Stimulated activated CD8-positive, alpha-beta memory T cell treated with anti-CD3 and anti-CD28 coated beads, Interleukin-7, amount 100 ng/mL, for 24 hours (primary cell): ENCODE data around the gene FOXD2.

Experiments
- DNase-seq: peaks from one replicate; pipeline ENCODE4 v3.0.0-alpha.2; 2020; ENCODE audit warnings: low read depth

FOXD2 gene

DNA sequence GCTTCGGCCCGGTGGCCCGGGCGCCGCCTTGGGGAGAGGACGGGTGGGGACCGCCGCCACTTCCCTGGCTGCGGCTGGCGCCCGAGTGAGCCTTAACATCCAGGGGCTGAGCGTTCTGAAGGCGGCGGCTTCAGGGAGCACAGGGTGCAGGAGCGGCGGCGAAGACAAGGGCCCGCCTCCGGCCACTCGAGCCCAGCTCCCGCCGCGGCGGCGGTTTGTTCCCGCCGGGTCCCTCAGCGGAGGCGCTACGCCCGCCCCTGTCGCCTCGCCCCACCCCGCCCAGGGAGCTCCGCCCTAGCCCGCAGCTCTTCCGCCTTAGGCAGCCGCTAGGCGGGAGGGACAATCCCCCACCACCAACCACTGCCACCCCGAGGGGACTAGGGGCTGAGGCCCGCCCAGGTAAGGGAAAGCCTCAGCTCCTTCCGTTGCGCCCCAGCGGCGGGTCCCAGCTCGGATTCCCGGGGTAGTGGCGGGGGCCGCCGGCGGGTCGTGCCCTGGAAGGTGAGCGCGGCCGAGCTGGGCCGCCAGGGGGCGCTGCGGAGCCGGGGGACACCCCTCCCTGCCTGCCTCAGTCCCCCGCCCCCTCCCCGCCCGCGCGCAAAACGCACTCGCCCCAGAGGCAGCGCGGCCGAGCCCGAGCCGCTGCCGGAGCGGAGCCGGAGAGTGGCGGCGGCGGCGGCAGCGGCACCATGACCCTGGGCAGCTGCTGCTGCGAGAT is at the start of gene FOXD2:
TSS of gene FOXD2 (plus strand) at position 598 of the 718 bp plus-strand sequence. CDS start at position 690, 92 bp downstream.
- DNase-seq, result peak; percentile 84

DNA sequence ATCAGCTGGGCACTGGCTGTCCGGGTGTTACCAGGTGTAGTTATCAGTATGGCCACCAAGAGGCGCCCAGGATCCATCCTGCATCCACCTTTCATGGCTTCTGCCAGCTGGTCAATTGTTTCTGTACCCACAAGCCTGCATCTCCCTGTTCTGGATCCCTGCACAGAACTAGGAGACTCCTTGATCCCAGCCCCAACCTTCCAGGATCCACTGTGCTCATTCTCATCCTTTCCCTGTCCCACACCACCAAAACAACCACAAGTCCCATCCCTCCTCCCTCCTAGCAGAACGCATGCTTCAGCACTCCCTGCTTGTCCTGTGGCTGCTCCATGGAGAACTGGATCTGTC is 49.0 kb upstream of the FOXD2 start:
- peak; percentile 13 for DNase-seq

DNA sequence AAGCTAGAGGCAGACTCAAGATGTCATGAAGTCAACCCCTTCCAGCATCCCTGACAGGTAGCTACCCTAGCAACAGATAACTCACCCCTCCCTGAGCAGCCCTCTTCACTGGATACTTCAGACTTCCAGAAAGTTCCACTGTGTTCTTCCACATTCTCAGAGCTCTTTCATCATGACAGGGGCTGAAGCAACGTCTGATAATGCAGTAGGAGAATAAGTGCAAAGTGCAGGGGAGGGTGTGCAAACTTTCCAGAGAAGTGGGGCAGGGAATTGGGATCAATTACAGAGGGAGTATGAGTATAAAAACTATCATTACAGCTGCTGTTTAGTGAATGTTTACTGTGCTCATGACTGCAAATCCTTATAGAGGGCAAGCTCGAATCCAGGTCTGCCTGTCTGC is 48.1 kb upstream of the FOXD2 start:
- no peak for DNase-seq

DNA sequence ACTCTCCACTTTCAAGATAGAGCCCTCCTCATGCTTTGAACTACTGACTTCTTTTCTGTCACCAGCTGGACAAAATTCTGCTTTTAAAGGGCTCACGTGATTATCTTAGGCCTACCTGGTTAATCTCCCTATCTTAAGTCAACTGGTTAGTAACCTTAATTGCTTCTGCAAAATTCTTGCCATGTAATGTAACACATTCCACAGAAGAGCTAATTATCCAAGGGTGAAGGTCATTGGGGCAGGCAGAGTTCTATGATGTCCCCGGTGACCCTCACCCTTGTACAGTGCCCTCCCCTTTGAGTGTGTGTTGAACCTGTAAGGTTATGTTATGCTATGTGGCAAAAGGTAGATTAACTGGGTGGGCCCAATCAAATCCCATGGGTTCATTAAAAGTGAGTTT is 47.0 kb upstream of the FOXD2 start:
- no peak for DNase-seq

DNA sequence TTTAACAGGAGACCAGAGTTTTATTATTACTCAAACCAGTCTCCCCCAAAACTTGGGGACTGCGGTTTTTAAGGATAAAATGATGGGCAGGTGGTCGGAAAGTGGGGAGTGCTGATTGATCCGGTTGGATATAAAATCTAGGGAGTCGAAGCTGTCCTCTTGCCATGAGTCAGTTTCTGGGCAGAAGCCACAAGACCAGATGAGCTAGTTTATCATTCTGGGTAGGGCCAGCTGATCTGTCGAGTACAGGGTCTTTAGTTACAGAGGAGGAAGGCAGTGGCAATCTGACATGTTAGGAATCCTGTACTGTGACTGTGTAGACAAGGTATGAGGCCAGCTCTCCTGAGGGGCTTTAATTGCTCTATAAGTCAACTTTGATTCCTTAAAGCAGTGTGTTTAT is 44.7 kb upstream of the FOXD2 start:
- DNase-seq, result no peak

DNA sequence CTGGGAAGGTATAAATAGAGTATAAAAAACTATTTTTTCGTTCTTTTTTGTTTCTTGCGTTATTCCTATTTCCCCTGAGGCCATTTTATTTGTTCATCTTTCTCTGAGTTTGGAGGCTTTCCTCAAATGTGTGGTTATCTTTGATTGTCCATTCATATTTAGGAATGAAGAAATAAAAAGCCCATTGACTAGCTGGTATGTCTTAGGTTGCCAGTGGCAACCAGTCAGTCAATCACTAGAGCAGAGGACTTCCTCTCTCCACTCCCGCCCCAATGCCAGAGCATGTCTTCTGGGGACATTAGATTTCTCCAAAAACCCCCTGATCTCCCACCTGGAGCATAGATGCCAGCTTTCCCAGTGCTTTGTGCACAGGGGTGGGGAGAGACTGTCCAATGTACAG is 42.4 kb upstream of the FOXD2 start:
- no peak for DNase-seq

DNA sequence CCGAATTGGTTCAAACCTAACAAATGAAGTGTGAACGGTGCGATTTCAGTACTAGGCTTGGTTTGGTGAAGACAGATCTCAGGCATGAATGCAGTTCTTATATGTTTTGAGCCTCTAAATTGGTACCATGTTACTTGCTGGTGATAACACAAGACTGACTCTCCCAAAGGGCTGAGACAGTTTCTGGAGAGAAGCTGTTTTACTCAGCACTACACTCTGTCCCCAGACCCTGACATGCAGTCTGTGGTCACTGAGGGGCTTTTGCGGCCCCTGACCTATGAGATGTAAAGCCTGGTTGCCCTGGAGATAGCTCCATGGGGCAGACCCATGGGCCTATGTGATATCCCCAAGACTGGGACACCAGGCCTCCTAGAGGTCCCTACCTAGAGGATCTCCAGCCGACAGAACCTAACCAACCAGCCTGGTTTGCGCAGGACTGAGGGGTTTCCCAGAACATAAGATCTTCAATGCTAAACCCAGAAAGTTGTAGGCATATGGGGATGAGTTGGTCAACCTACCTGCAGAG is 41.1 kb upstream of the FOXD2 start:
- DNase-seq, result no peak

DNA sequence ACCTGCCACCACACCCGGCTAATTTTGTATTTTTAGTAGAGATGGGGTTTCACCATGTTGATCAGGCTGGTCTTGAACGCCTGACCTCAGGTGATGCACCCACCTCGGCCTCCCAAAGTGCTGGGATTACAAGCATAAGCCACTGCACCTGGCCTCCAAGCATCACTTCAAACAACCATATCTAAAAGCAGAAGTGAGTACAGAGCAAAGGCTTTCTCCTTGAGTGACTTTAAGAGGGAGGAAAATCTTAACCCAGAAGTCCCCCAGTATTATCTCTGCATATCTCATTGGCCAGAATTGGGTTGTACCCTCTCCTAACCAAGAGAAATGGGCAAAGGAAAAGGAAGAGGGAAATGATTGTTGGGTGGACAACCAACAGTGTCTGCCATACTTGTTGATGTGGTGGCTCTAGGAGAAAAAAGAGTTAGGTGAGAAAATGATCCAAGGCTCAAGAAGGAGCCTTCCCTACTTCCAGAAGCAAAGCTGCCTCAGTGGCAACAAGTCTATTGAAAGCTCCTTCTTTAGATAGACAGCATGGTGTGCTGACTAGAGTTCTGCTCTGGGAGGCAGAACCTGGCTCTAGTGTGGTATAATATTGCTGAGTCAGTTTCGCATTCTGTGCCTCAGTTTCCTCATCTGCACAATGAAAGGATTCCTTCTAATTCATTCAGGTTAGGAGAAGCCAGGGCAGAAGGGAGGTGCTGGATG is 38.6 kb upstream of the FOXD2 start:
- DNase-seq, result no peak

DNA sequence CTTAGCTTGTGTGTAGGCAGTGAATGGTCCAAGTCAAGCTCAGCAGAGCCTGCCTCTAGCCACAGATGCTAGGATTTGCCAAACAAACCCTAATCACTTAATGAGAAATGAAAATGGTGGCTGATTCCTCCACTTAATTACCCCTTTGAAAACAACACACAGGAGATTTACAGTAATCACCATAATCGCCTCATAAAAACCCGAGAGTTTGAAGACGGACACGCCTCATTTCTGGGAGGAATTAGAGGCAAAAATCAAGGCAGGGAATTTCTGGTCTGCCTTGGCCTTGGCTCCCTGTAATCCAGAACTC is 38.0 kb upstream of the FOXD2 start:
- DNase-seq, result no peak

DNA sequence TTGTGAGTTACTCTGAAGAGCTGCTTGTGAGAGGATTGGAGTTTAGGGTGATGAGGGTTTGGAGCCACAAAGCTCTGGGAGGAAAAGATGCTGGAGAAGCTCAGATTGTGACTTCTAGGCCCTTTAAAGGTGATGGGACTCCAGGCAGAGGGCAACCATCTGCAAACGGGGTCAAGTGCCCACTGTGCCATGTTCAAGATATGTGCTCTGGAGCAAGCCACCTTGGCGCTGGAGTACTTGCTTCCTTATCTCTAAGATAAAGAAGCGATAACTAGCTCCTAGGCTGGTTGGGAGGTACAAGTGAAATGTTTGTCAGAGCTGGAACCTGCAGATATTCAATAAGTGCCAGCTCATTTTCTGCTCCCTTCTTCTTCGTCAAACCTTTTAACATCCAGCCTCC is 36.1 kb upstream of the FOXD2 start:
- no peak for DNase-seq

DNA sequence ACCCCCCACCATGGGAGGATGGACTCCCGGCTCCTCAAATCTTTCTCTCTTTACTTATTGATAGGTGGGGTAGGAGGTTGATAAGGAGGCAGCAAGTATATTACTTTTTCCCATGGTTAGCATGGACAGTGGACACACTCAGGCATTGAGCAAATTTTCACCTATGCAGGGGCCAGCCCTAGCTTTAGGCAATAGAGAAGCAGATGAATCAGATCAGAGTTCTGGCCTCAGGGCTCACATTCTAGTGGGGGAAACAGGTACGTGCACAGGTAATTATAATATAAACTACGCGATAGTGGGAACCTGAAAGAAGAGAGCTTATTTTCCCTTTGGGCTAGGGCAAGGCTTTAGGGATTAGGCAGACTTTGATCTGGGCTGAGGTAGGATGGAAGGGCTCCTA is 35.3 kb upstream of the FOXD2 start:
- no peak for DNase-seq

DNA sequence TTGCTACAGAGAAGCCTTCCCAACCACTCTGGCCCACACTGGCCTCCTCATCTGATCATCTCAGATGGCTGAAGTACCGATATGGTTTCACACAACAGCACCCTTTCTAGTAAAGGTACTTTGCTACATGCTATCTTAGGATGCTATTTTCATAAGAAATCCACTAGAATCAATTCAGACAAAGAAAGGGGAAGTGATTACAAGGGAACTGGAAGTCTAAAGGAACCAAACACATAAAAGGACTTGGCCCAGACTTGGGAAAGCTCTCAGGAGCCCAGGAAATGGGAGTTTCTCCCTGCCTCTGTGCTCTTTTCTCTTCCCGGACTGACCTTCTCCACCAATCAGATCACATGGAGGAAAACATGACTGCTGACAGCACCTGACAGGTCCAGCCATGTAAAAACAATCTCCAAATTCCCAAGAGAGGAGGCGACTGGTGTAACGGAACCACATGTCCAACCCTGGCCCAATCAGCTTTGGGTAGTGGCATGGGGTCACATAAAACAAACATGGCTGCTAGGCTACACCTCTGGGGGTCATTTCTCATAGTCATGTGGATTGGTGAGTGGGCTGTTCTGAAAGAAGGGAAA is 34.4 kb upstream of the FOXD2 start:
- no peak for DNase-seq

DNA sequence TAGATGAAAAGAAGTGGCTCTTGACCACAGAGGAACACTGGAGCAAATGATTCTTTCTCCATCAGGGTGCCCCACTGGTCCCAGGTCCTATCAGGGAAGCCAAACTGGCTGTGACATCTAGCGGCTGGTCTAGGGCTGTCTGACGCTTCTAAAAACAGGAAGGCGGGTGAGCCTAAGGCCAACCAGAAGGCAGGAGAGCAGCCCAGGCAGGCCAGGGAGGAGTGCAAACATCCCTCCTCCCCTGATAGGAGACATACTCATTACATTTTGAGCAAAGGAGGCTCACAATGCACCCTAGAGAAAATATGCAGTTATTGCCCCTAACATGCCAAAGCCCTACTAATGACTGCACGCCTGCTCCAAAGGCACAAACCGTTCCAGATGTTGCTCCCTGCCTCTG is 32.1 kb upstream of the FOXD2 start:
- DNase-seq, result no peak

DNA sequence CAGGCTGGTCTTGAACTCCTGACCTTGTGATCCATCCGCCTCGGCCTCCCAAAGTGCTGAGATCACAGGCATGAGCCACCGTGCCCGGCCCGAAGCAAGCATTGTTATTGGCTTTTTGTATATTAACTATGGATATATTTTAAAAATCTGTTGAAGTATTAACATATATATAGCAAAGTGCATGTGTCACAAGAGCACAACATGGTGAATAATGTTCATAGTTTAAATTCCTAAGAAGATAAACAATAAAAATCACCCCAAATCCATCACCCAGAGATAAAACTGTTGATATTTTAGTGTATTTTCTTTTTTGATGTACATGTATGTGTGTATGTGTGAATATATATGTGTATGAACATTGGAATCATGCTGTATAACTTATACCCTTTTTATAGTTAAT is 30.9 kb upstream of the FOXD2 start:
- DNase-seq, result no peak

DNA sequence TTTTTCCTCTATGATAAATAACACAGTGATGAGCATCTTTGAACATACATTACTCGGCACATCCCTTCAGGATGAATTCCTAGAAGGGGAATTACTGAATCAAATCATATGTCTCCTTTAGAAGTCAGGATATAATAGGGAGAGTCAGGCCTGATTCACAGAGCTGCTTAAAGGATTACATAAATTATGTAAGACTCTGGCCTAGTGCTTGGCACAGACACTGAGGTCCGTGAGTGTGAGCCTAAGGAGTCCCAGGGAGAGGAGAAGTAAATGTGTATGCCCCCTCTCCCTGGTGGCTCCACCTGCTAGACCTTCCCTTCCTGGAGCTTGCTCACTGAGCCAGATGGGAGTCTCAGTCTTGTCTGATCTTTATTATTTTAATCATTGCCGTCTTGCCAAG is 30.4 kb upstream of the FOXD2 start:
- no peak for DNase-seq

DNA sequence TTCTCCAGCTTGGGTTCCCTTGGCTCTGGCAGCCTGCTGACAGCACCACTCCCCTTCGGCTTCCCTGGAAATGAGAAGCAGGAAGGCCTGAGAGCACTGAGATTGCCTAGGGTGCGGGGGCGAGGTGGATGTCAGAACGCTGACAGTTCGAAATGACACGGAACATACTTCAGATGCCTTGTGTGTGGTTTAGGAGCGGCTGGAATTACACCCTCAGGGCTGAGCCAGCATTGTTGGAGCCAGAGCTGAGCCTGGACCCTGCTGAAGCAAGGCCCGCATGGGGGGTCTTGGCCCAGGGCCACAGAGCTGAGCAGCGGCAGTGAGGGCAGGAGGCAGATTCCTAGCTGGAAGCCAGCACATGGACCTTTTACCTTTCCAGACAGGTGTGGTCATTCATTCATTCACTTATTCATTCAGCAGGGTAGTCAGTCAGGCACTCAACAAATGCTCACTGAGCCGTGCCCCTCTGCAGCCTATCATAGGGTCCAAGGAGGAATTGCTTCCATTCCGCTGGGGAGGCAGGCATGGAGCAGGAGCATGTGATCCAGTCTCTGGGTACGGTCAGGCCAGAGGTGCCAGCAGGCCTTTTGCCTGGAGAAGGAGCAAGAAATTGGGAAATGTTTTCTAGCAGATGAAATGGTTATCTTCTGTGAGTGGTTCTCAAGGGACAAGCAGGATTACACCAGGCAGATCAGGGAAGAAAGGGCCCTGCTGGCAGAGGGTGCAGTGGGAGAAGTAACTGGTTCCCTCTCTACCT is 28.4 kb upstream of the FOXD2 start:
- no peak for DNase-seq

DNA sequence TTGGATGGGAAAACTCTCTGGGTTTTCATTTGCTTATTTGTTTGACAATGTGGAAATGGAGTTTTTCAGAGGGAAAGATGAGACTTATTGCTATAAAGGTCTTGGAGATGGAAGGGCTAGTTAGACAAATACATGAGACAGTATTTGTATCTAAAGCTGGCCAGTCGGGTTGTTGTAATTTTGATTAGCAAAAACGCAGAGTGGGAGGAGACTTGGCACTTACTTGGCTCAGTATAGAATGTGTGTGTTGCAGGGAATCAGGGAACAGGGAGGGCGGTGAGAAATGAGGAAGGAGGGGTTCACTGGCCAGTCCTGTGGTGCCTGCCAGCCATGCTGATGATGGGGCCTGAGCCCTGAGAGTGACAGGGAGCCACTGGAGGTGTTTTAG is 27.8 kb upstream of the FOXD2 start:
- no peak for DNase-seq

DNA sequence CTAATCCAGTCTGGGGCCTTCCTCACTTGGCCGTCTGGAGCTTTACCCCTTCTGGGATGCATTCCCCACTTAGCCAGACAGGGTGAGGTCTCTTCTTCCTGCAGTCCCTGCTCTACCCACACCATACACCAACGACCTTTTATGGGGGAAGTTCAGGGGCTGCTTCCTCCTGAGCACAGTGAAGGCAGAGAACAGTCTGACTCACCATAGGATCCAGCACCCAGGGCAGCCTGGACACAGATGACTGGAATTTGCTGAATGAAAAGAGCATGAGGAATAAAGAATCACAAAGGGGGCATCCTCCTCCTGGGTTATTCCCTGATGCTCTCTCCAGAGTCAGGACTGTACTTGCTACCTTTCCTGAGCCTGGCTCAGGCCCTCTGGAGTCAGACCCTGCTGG is 26.4 kb upstream of the FOXD2 start:
- DNase-seq, result no peak

DNA sequence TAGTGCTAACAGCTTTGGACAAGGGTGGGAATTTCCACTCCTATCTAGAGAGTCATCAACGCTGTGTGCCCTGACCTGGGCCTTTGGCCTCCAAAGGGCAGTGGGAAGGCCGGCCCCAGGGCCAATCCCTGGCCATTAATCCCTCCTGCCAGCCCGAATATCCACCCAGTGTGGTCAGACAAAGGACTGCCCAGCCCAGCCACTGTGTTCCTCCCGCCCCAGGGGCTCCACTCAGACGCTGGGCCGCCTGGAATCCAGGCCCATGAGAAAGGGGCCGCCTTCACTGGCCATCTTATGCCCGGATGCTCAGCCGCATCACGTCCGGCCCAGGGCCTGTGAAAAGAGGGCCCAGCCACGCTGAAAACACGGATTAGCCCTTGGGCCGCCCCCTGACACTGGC is 25.4 kb upstream of the FOXD2 start:
- DNase-seq, result no peak

DNA sequence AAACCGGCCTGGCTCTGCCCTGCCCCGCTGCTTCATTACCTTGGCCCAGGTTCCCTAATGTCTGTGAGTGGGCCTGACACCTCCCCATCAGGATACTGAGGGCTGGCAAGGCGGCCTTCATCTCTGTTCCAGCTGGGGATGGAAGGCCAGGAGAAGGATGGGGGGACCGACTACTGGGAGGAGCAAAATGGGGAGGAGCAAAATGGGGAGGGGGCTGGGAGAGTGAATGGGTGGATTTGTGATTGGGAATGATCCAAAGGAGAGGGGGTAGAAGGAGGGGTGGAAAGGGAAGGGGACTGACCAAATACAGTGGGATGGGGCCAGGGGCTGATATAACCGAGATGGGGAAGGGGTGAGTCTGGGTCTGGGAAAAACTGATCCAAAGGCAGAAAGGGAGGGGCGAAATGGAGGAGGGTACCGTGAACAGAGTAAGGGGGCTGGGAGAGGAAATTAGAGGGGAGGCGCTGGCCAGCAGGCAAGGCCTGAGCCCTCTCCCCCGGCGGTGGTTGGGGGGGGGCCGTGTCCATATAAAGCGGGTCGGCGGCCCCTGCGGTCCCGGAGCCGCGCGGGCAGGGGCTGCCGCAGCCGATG is 22.0 kb upstream of the FOXD2 start, which contains the start of gene FOXE3:
TSS of gene FOXE3 (plus strand) at position 558 of the 591 bp plus-strand sequence. CDS start at position 589, 31 bp downstream.
- DNase-seq, result no peak

DNA sequence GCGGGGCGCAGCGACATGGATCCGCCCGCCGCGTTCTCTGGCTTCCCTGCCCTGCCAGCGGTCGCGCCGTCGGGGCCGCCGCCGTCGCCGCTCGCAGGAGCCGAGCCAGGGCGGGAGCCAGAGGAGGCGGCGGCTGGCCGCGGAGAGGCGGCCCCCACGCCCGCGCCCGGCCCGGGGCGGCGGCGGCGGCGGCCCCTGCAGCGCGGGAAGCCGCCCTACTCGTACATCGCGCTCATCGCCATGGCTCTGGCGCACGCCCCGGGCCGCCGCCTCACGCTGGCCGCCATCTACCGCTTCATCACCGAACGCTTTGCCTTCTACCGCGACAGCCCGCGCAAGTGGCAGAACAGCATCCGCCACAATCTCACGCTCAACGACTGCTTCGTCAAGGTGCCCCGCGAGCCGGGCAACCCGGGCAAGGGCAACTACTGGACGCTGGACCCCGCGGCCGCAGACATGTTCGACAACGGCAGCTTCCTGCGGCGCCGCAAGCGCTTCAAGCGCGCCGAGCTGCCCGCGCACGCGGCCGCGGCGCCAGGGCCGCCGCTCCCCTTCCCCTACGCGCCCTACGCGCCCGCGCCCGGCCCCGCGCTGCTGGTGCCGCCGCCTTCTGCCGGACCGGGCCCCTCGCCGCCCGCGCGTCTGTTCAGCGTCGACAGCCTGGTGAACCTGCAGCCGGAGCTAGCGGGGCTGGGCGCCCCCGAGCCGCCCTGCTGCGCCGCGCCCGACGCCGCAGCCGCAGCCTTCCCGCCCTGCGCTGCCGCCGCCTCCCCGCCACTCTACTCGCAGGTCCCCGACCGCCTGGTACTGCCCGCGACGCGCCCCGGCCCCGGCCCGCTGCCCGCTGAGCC is 21.3 kb upstream of the FOXD2 start:
- DNase-seq, result no peak
